Astrocyte of the spinal cord (primary cell): ENCODE measurements around the gene ABLIM2.

Source experiments
- DNase-seq: peaks from one replicate; pipeline ENCODE4 v3.0.0; 2011; ENCODE audit warnings: low read depth, low spot score
- H3K4me3 ChIP-seq: 2 replicates; pipeline ENCODE4 v1.5.1; 2011; ENCODE audit warnings: low read depth, mild to moderate bottlenecking, low read length, moderate library complexity
- in situ Hi-C: cut with HindIII; loops from 2 replicates; pipeline ENCODE4 v1.10.0; 2017; ENCODE audit warnings: low sequenced_read_pairs
- TF ChIP-seq, protein P1 (sequence below): IDR thresholded peaks from 2 replicates; pipeline ENCODE4 v1.5.1; 2012; ENCODE audit warnings: low read depth, mild to moderate bottlenecking, low read length, inconsistent platforms

ABLIM2 gene

DNA sequence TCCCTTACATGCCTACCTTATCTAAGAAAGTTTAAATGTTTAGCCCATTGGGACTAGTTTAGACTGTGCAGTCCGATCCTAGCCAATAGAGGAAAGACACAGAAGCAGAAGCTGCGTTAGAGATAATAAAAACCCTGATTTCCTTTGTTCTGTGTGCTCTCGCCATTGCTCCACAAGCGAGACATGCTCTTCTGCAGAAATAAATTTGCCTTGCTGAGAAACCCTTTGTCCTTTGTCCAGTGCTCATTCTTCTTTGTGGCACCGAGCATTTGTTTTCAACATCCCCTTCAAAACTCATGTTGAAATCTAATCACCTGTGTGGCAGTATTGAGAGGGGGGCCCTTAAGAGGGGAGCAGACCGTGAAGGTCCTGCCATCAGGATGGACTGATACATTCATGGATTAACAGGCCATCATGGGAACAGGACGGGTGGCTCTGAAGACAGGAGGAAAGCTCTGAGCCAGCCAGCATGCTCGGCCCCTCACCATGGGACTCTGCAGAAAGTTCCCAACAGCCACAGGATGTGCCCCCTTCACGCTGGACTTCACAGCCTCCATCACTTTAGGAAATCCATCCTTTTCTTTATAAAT is 94.5 kb downstream of the ABLIM2 start:
- in situ Hi-C loops, result no loop called here
- no peak overlapping the region for H3K4me3 ChIP-seq
- TF ChIP-seq, protein P1, sequence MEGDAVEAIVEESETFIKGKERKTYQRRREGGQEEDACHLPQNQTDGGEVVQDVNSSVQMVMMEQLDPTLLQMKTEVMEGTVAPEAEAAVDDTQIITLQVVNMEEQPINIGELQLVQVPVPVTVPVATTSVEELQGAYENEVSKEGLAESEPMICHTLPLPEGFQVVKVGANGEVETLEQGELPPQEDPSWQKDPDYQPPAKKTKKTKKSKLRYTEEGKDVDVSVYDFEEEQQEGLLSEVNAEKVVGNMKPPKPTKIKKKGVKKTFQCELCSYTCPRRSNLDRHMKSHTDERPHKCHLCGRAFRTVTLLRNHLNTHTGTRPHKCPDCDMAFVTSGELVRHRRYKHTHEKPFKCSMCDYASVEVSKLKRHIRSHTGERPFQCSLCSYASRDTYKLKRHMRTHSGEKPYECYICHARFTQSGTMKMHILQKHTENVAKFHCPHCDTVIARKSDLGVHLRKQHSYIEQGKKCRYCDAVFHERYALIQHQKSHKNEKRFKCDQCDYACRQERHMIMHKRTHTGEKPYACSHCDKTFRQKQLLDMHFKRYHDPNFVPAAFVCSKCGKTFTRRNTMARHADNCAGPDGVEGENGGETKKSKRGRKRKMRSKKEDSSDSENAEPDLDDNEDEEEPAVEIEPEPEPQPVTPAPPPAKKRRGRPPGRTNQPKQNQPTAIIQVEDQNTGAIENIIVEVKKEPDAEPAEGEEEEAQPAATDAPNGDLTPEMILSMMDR, result no peak
- DNase-seq, result no peak

DNA sequence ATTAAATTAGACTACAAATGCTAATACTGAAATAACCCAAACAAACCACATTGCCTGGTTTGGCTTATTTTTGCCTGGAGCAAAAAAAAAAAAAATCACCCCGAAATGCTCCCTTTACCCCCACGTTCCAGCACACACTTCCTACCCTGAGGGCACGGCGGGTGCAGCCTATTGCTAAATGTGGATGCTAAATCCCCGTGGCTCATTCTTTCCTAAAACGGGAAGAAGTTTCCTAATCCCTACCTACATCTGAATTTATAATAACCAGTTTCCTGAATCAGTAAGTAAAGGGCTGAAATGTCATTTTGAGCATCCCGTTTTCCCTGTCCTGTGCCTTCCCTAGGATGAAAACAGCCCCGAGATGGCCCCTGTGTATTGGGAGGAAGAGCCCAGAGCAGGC is 97.0 kb downstream of the ABLIM2 start:
- in situ Hi-C loops, result no loop called here
- no peak overlapping the region for H3K4me3 ChIP-seq
- DNase-seq, result no peak
- TF ChIP-seq, protein P1, result no peak

DNA sequence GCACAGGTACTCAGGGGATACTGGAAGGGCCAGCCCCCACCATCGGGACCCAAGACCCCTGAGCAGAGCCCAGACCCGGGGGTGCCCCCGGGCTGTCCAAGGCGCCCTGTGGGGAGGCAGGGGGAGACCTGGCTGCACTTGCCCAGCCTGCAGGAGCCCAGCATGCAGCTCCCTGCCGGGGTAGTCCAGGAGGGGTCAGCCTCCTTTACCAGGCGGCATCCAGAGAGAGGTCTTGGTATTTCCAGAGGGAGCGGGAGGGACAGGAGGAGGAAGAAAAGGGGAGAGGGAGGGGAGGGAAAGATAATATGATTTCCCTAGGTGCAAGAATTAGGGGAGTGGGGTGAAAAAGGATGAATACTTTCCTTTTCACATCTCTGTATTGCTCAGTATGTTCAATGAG is 97.5 kb downstream of the ABLIM2 start:
- no peak for DNase-seq
- in situ Hi-C loops, result no loop called here
- TF ChIP-seq, protein P1, result no peak
- H3K4me3 ChIP-seq, result no peak overlapping the region

DNA sequence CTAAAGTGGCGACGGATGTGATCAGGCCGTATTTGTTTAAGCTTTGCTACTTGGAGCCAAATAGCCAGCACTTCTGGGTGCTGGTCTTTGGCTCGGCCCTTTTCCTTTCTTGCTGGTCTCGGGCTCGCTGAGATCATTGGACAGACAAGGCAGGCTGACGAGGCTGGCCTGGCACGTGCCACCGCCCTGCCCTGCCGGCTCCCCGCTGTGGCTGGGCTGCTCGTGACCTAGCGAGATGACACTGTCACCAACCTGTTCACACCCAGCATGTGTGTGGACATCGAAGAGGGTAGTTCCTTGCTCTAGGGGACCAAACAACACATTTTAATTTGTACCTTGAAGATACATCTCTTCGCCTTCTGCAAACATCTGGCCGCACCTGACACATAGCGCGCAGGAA is 98.0 kb downstream of the ABLIM2 start:
- in situ Hi-C loops, result no loop called here
- no peak for DNase-seq
- no peak overlapping the region for H3K4me3 ChIP-seq
- TF ChIP-seq, protein P1, result no peak

DNA sequence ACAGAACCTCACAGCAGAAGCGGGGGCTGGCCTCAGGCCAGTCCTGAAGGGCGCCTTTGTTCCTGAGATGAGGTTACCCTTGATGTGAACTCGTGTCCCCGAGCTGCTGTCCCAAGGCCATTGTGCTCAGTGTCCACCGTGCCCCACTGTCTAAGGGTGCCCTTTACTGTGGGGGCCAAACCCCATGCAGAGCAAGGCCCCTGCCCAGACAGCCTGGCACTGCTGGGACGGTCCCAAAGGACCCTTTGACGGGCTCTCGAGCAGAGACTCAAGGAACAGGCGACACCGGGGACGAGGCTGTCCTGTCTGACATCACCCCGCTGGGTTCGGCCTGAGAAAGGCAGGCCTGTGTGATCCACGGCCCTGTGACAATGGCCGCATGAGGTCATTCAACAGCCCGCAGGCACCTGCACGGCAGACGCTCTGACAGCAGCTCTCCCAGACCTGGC is 100.6 kb downstream of the ABLIM2 start:
- H3K4me3 ChIP-seq, result no peak overlapping the region
- no peak for DNase-seq
- in situ Hi-C loops, result no loop called here
- TF ChIP-seq, protein P1, result no peak

DNA sequence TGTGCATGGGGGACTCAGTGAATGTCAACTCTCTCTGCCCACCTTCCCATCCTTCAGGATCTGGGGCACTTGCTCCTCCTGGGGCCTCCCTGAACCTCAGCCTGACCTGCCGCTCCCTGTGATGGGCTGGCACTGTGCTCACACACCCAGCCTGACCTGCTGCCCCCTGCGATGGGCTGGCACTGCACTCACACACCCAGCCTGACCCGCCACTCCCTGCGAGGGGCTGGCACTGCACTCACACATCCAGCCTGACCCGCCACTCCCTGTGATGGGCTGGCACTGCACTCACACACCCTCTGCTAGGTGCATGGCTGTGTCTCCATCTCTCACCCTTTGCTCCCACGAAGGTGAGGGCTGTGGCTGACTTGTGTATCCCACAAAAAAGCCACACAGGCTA is 103.4 kb downstream of the ABLIM2 start:
- no peak overlapping the region for H3K4me3 ChIP-seq
- in situ Hi-C loops, result no loop called here
- TF ChIP-seq, protein P1, result no peak
- DNase-seq, result no peak
